ENCODE data around the gene MARCKS. TPM values are rescaled to one million over a fixed set of nuclear protein-coding genes. Genes with fewer than 3 reads are reported as not detected.

Gene MARCKS
- total and polyA plus RNA-seq, 10 of the 15 experiments (the other 5 are each of a cell fraction or from before 2014, with no cell fraction given): 29.0 to 164 (median 74.5) TPM

- TF ChIP-seq PBX3 (IDR thresholded peaks at IDR 0.05; ENCODE audit: insufficient replicate concordance, low read depth, low read length): no peak
These were observed 33.2 kb upstream of the MARCKS start (continued) for GRCh38 chr6:113823916-113824315.

DNA sequence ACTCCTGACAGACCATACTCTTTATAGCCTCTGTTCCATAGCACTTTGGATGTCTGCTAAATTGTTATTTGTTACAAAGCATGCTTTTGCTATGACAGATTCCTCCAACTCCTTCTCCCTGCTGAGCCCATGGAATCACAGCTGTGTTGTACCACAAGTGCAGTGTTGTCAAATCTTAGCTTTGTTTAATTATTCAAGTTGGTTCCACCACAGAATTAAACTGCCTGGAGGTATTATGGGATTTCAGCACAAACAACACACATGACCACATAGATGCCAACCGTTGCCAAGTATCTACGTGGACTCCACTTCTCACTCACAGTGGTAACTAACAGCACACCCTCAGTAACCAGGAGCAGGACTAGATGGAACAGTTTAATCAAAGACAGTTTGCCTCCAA lies 32.7 kb upstream of the MARCKS start:
- intact Hi-C loops (cut with micrococcal nuclease; ENCODE audit: unreplicated experiment): no loop called here
- no peak overlapping the region for H3K4me2 ChIP-seq (ENCODE audit: control insufficient read depth, insufficient read depth)
- H2AFZ ChIP-seq (ENCODE audit: control insufficient read depth, low read depth, low read length): no peak overlapping the region
- ChIA-PET SMC1A (ENCODE audit: uncharacterized antibody, unreplicated experiment) (no interaction called here), POLR2A (no interaction called here), CTCF (interaction anchor here (1.9 kb wide), 1 partner anchor 19 kb away, joined by 7 read pairs; no protein-coding TSS in a partner anchor), RAD21 (ENCODE audit: unreplicated experiment) (no interaction called here)
- in situ Hi-C loops (cut with MboI): no loop called here
- FAIRE-seq (no peak), ATAC-seq (no peak), DNase-seq (ENCODE audit: low read depth, low spot score) (no peak)
- H3K4me1 ChIP-seq (ENCODE audit: control insufficient read depth, insufficient read depth, low read length): no peaks in the 10 kb centered on the region
- WGBS (ENCODE audit: insufficient coverage, insufficient replicate concordance, low lambda C conversion rate, missing lambda C conversion rate): 95% methylated on average over 2 of the region's 2 CpGs
- H3K9ac ChIP-seq (ENCODE audit: control insufficient read depth, insufficient read depth, low read length): no peak overlapping the region
- H3K27ac ChIP-seq (ENCODE audit: control insufficient read depth, insufficient read depth): no peak overlapping the region
- no peaks in the 10 kb centered on the region for H3K27me3 ChIP-seq (replicated peaks in 1 of 2; ENCODE audit: control insufficient read depth in 2 of 2, insufficient read depth in 2 of 2, low read length in 1 of 2)
- H4K20me1 ChIP-seq (ENCODE audit: control insufficient read depth, insufficient read depth): no peaks in the 10 kb centered on the region
- H3K36me3 ChIP-seq (ENCODE audit: control insufficient read depth in 2 of 2, insufficient read depth in 2 of 2, low read length in 1 of 2): no peaks in the 10 kb centered on the region
- TF ChIP-seq WRNIP1 (IDR thresholded peaks at IDR 0.05; ENCODE audit: borderline replicate concordance, low read depth, low read length): no peak
- TF ChIP-seq CHD2 (IDR thresholded peaks at IDR 0.05; ENCODE audit: borderline replicate concordance, low read depth, low read length): no peak
- TF ChIP-seq, protein P1, sequence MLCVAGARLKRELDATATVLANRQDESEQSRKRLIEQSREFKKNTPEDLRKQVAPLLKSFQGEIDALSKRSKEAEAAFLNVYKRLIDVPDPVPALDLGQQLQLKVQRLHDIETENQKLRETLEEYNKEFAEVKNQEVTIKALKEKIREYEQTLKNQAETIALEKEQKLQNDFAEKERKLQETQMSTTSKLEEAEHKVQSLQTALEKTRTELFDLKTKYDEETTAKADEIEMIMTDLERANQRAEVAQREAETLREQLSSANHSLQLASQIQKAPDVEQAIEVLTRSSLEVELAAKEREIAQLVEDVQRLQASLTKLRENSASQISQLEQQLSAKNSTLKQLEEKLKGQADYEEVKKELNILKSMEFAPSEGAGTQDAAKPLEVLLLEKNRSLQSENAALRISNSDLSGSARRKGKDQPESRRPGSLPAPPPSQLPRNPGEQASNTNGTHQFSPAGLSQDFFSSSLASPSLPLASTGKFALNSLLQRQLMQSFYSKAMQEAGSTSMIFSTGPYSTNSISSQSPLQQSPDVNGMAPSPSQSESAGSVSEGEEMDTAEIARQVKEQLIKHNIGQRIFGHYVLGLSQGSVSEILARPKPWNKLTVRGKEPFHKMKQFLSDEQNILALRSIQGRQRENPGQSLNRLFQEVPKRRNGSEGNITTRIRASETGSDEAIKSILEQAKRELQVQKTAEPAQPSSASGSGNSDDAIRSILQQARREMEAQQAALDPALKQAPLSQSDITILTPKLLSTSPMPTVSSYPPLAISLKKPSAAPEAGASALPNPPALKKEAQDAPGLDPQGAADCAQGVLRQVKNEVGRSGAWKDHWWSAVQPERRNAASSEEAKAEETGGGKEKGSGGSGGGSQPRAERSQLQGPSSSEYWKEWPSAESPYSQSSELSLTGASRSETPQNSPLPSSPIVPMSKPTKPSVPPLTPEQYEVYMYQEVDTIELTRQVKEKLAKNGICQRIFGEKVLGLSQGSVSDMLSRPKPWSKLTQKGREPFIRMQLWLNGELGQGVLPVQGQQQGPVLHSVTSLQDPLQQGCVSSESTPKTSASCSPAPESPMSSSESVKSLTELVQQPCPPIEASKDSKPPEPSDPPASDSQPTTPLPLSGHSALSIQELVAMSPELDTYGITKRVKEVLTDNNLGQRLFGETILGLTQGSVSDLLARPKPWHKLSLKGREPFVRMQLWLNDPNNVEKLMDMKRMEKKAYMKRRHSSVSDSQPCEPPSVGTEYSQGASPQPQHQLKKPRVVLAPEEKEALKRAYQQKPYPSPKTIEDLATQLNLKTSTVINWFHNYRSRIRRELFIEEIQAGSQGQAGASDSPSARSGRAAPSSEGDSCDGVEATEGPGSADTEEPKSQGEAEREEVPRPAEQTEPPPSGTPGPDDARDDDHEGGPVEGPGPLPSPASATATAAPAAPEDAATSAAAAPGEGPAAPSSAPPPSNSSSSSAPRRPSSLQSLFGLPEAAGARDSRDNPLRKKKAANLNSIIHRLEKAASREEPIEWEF (IDR thresholded peaks at IDR 0.05; ENCODE audit: insufficient replicate concordance, low read depth, low read length): no peak
- no TSS peak for BruUV-seq (replicated peaks)
- H3K4me3 ChIP-seq: no peak overlapping the region
- no peaks in the 10 kb centered on the region for H3K9me3 ChIP-seq (replicated peaks; ENCODE audit: control insufficient read depth, insufficient read depth, low read length)
- H3K79me2 ChIP-seq (ENCODE audit: control insufficient read depth, insufficient read depth, low read length): no peaks in the 10 kb centered on the region
